Vagina (tissue), 2 donors: ENCODE results near the gene TNIK.

Experiments
- CTCF ChIP-seq, 3 experiments: fragments of 450-650 bp in 2 of 3; fragments of 200-600 bp in 1 of 3; sonication (generic) in 1 of 3; IDR thresholded peaks; one replicate each; pipeline ENCODE4 v1.5.1; 2017 to 2019; ENCODE audit warnings: antibody characterized with exemption in 3 of 3, mild to moderate bottlenecking in 2 of 3, moderate library complexity in 2 of 3
- POLR2A ChIP-seq, 2 donors: fragments of 450-650 bp; IDR thresholded peaks; one replicate each; pipeline ENCODE4 v1.6.1; 2017; ENCODE audit warnings: antibody characterized with exemption in 2 of 2, mild to moderate bottlenecking in 2 of 2, moderate library complexity in 2 of 2

GRCh38 chr3:171286580-171287249 is 173.5 kb downstream of the TNIK start:
- TF ChIP-seq CTCF (IDR thresholded peaks at IDR 0.05): no peak
- TF ChIP-seq POLR2A (IDR thresholded peaks at IDR 0.05): no peak
